GM19328 (cell line): Measurements from ENCODE around the gene OSTC.
"Not testable (repeated sequence)": the region's sequence is repeated elsewhere in the genome, so short reads cannot be mapped to it uniquely, and the experiment has no call there.

ENCODE experiments used
- ATAC-seq: cut with Tn5 transposase; IDR thresholded peaks from one replicate; pipeline ENCODE4 v1.9.1; 2021; ENCODE audit warnings: mild to moderate bottlenecking, moderate library complexity; ENCODE audit not compliant: unreplicated experiment

OSTC gene

GRCh38 chr4:108710578-108710977 lies 60.2 kb downstream of the OSTC start:
- not testable (repeated sequence) for ATAC-seq

- ATAC-seq: no peak
Measured at GRCh38 chr4:108714880-108715279, 64.5 kb downstream of the OSTC start.

GRCh38 chr4:108716340-108716739 lies 65.9 kb downstream of the OSTC start:
- no peak for ATAC-seq

- ATAC-seq: no peak
Measured at GRCh38 chr4:108717386-108717785, 67.0 kb downstream of the OSTC start.
